WTC11 (cell line): ENCODE data around the gene SLIT3. TPM values are rescaled to one million over a fixed set of nuclear protein-coding genes. Genes with fewer than 3 reads are reported as not detected.

Source experiments
- ATAC-seq: fragments of 200-7000 bp; cut with Tn5 transposase; 2 replicates; pipeline ENCODE4 v1.10.0; 2021; ENCODE audit warnings: mild to moderate bottlenecking, moderate library complexity
- CTCF ChIA-PET: fragments of 300-600 bp; sonication (Branson Sonifier 250); formaldehyde crosslinking; loops from one replicate; lab custom pipeline; 2021; ENCODE audit warnings: antibody characterized with exemption; lab: Charles Lee
- POLR2A ChIA-PET: fragments of 350-600 bp; sonication (Branson Sonifier 250); formaldehyde crosslinking; loops from one replicate; lab custom pipeline; 2021; ENCODE audit warnings: antibody characterized with exemption; lab: Charles Lee
- DNase-seq: peaks from one replicate; pipeline ENCODE4 v3.0.0; 2021; ENCODE audit warnings: low spot score
- H3K27ac Mint-ChIP-seq: 2 replicates; pipeline ENCODE4 v1.8.0; 2021; ENCODE audit warnings: mixed read lengths
- H3K27me3 Mint-ChIP-seq: 2 replicates; pipeline ENCODE4 v1.8.0; 2021; ENCODE audit warnings: low read depth, mild to moderate bottlenecking, moderate library complexity, mixed read lengths
- H3K36me3 Mint-ChIP-seq: 2 replicates; pipeline ENCODE4 v1.8.0; 2021; ENCODE audit warnings: mixed read lengths
- H3K4me1 Mint-ChIP-seq: 2 replicates; pipeline ENCODE4 v1.8.0; 2022; ENCODE audit warnings: mixed read lengths
- H3K4me3 Mint-ChIP-seq: 2 replicates; pipeline ENCODE4 v1.8.0; 2021; ENCODE audit warnings: mild to moderate bottlenecking, moderate library complexity, mixed read lengths
- H3K9me3 Mint-ChIP-seq: 2 replicates; pipeline ENCODE4 v1.8.0; 2021; ENCODE audit warnings: mixed read lengths
- ARID4B ChIP-seq: sonication (generic); formaldehyde crosslinking; IDR thresholded peaks from 2 replicates; pipeline ENCODE4 v1.8.0; 2023; ENCODE audit warnings: missing genetic modification reagents, mild to moderate bottlenecking, borderline replicate concordance
- CTCF ChIP-seq: fragments of 200-600 bp; IDR thresholded peaks from 2 replicates; pipeline ENCODE4 v1.8.0; 2022; ENCODE audit warnings: antibody characterized with exemption
- E2F1 ChIP-seq: sonication (generic); formaldehyde crosslinking; IDR thresholded peaks from 2 replicates; pipeline ENCODE4 v1.8.0; 2022; ENCODE audit warnings: mild to moderate bottlenecking, missing genetic modification reagents
- FOXJ3 ChIP-seq: sonication (generic); formaldehyde crosslinking; IDR thresholded peaks from 2 replicates; pipeline ENCODE4 v1.9.0; 2021; ENCODE audit warnings: missing genetic modification reagents, mild to moderate bottlenecking, borderline replicate concordance
- FOXK1 ChIP-seq: sonication (generic); formaldehyde crosslinking; IDR thresholded peaks from 2 replicates; pipeline ENCODE4 v1.8.0; 2022; ENCODE audit warnings: mild to moderate bottlenecking, moderate library complexity, missing genetic modification reagents
- FOXP1 ChIP-seq: sonication (generic); formaldehyde crosslinking; IDR thresholded peaks from 2 replicates; pipeline ENCODE4 v1.8.0; 2022; ENCODE audit warnings: missing genetic modification reagents, mild to moderate bottlenecking, moderate library complexity, borderline replicate concordance
- IRF2 ChIP-seq: sonication (generic); formaldehyde crosslinking; IDR thresholded peaks from 2 replicates; pipeline ENCODE4 v1.8.0; 2022; ENCODE audit warnings: low read depth, missing genetic modification reagents, borderline replicate concordance
- NR2C2 ChIP-seq: sonication (generic); formaldehyde crosslinking; IDR thresholded peaks from 2 replicates; pipeline ENCODE4 v1.8.0; 2022; ENCODE audit warnings: mild to moderate bottlenecking, missing genetic modification reagents
- OVOL2 ChIP-seq: fragments of 250-450 bp; sonication (Bioruptor Pico); IDR thresholded peaks from 2 replicates; pipeline ENCODE4 v1.9.0; 2021; ENCODE audit warnings: mild to moderate bottlenecking, borderline replicate concordance
- RELA ChIP-seq: sonication (generic); formaldehyde crosslinking; IDR thresholded peaks from 2 replicates; pipeline ENCODE4 v1.8.1; 2022; ENCODE audit warnings: missing genetic modification reagents, mild to moderate bottlenecking, borderline replicate concordance
- SMAD3 ChIP-seq: sonication (generic); formaldehyde crosslinking; IDR thresholded peaks from 2 replicates; pipeline ENCODE4 v1.8.0; 2022; ENCODE audit warnings: missing genetic modification reagents, mild to moderate bottlenecking, borderline replicate concordance
- ZBTB43 ChIP-seq: sonication (generic); formaldehyde crosslinking; IDR thresholded peaks from 2 replicates; pipeline ENCODE4 v1.8.1; 2023; ENCODE audit warnings: mild to moderate bottlenecking, missing genetic modification reagents
- ZNF121 ChIP-seq: sonication (generic); formaldehyde crosslinking; IDR thresholded peaks from 2 replicates; pipeline ENCODE4 v1.8.0; 2023; ENCODE audit warnings: missing genetic modification reagents
- total RNA-seq: library from RNA; stranded (reverse); gene quantifications from 3 replicates; pipeline ENCODE4 v1.2.3, GENCODE V29; 2021
- TF ChIP-seq, protein P1 (sequence below): sonication (generic); formaldehyde crosslinking; conservative IDR thresholded peaks from 2 replicates; pipeline ENCODE4 v1.8.1; 2022; ENCODE audit warnings: mild to moderate bottlenecking, missing genetic modification reagents
- TF ChIP-seq, protein P2 (sequence below): sonication (generic); formaldehyde crosslinking; IDR thresholded peaks from 2 replicates; pipeline ENCODE4 v1.8.1; 2023; ENCODE audit warnings: mild to moderate bottlenecking, moderate library complexity, missing genetic modification reagents
- TF ChIP-seq, protein P3 (sequence below): fragments of 250-450 bp; sonication (Bioruptor Pico); conservative IDR thresholded peaks from 2 replicates; pipeline ENCODE4 v1.9.0; 2021; ENCODE audit warnings: mild to moderate bottlenecking

The SLIT3 gene
- total RNA-seq, 1 experiment from 2014 or later, result 1.9 TPM

GRCh38 chr5:169099801-169100734, 200.9 kb downstream of the SLIT3 start:
- peaks cover 31% of the 10 kb centered on the region for H3K4me1 Mint-ChIP-seq
- no peak overlapping the region for H3K27ac Mint-ChIP-seq
- H3K27me3 Mint-ChIP-seq, result no peaks in the 10 kb centered on the region
- ATAC-seq, result no peak
- H3K4me3 Mint-ChIP-seq, result no peak overlapping the region
- DNase-seq, result no peak
- POLR2A ChIA-PET, result no interaction called here
- CTCF ChIA-PET, result interaction anchor here (1.5 kb wide), 1 partner anchor 11 kb away, joined by 7 read pairs; no protein-coding TSS in a partner anchor
- TF ChIP-seq, protein P1, sequence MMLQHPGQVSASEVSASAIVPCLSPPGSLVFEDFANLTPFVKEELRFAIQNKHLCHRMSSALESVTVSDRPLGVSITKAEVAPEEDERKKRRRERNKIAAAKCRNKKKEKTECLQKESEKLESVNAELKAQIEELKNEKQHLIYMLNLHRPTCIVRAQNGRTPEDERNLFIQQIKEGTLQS (CRISPR knock-in tag), result no peak
- TF ChIP-seq OVOL2 (CRISPR knock-in tag) (no peak), SMAD3 (CRISPR knock-in tag) (no peak), RELA (CRISPR knock-in tag) (no peak), NR2C2 (CRISPR knock-in tag) (no peak), ARID4B (CRISPR knock-in tag) (no peak), CTCF (no peak), ZNF121 (no peak), E2F1 (CRISPR knock-in tag) (no peak), ZBTB43 (CRISPR knock-in tag) (no peak), FOXK1 (CRISPR knock-in tag) (no peak), IRF2 (CRISPR knock-in tag) (no peak), FOXP1 (CRISPR knock-in tag) (no peak), FOXJ3 (CRISPR knock-in tag) (no peak)
- TF ChIP-seq, protein P2, sequence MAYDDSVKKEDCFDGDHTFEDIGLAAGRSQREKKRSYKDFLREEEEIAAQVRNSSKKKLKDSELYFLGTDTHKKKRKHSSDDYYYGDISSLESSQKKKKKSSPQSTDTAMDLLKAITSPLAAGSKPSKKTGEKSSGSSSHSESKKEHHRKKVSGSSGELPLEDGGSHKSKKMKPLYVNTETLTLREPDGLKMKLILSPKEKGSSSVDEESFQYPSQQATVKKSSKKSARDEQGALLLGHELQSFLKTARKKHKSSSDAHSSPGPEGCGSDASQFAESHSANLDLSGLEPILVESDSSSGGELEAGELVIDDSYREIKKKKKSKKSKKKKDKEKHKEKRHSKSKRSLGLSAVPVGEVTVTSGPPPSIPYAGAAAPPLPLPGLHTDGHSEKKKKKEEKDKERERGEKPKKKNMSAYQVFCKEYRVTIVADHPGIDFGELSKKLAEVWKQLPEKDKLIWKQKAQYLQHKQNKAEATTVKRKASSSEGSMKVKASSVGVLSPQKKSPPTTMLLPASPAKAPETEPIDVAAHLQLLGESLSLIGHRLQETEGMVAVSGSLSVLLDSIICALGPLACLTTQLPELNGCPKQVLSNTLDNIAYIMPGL, result no peak
- TF ChIP-seq, protein P3, sequence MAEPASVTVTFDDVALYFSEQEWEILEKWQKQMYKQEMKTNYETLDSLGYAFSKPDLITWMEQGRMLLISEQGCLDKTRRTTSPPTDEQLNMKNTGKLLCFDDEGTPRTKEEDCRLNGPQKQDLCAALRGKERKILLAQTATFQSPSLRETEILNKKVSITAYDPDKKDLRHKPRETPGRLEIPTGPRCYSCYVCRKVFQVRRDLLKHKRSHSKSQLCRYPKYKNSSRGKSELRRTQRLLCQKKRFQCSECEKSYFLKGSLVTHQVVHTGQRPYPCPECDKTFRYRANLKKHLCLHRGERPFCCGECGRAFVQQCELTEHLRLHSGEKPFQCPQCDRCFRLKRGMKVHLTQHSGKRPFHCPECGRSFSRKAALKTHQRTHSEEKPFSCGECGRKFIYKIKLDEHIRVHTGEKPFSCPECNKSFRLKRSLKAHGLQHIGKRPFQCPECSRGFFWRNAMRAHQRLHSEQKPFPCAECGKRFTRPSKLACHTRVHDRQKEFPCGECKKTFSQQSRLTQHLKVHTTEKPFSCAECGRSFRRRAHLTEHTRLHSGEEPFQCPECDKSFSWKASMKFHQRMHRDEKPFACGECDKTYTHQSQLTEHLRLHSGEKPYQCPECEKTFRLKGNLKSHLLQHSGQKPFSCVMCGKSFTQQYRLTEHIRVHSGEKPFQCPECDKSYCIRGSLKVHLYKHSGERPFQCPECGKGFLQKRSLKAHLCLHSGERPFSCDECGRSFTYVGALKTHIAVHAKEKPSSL (CRISPR knock-in tag), result no peak
- TF ChIP-seq, all 79 proteins: peak for 0
- H3K36me3 Mint-ChIP-seq, result no peaks in the 10 kb centered on the region
- peaks cover 8% of the 10 kb centered on the region for H3K9me3 Mint-ChIP-seq
